ENCODE results near the gene ARMC9.
"Not testable (repeated sequence)": the region's sequence is repeated elsewhere in the genome, so short reads cannot be mapped to it uniquely, and the experiment has no call there.

The ARMC9 gene

DNA sequence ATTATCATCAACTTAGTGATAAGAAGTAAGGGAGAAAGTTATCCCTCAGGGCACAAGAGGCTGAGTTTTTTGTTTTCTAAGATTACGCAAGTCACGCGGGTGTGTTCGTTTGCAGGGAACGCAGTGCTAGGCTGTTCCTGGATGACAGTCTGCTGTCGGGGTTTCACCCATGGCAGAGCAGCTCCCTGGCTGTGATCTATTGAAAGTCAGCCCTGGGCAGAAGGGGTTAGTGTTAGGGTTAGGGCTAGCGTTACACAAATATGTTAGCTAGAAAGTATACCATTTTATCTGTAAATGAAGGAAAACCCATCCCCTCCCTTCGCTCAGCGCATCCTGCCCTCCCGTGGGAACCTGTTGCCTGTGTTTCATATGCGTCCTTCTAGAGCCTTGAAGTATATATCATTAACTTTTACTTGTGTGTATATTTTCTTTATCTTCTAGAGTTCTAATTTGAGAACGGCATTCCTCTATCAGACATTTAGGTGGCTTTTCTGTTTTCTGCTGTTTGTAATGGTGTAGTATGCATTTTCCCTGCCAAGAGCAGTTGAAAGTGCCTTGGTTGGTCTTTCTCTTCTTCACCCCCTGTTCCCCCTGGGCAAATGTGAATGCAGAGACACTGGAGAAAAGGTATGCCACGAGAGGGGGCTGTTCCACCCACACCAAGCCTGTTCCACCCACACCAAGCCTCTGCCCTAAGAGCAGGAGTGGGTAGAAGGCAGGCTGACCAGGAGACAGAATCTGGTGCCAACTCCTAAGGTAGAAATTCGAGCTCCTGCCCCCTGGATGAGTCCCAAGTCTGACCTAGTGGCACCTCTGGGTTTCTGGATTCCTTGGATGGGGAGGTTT, 47.0 kb downstream of the ARMC9 start:
- no peak for DNase-seq

DNA sequence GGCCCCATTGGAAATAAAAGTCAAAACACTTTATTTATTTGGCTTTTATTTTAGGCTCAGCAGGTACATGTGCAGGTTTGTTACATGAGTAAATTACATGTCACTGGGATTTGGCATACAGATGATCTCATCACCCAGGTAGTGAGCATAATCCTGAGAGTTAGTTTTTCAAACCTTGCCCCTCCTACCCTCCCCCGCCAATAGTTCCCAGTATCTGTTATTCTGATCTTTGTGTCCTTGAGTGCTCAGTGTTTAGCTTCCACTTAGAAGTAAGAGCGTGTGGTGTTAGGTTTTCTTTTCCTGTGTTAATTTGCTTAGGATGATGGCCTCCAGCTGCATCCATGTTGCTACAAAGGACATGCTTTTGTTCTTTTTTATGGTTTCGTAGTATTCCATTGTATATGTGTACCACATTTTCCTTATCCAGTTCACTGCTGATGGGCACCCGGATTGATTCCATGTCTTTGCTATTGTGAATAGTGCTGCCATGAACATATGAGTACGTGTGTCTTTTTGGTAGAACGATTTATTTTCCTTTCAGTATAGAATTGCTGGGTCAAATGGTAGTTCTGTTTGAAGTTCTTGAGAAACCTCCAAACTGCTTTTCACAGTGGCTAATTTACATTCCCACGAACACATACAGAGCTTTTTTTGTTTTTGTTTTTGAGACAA, 47.9 kb downstream of the ARMC9 start:
- DNase-seq: no peak

DNA sequence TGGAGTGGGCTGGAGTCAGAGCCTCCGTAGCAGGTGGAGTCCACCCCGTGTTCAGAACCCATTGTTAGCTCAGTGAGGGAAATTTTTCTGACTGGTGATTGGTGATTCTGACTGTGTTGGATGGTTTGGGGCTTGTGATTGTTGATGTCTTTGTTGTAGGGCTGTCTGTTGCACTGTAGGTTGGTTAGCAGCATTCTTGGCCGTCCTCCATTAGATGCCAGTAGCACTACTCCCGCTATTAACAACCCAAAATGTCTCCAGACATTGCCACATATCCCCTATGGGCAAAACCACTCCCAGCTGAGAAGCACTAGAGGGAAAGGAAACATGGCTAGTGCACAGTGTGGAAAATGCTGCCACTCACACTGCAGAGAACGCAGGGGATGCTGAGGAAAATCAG, 51.7 kb downstream of the ARMC9 start:
- DNase-seq: no peak

DNA sequence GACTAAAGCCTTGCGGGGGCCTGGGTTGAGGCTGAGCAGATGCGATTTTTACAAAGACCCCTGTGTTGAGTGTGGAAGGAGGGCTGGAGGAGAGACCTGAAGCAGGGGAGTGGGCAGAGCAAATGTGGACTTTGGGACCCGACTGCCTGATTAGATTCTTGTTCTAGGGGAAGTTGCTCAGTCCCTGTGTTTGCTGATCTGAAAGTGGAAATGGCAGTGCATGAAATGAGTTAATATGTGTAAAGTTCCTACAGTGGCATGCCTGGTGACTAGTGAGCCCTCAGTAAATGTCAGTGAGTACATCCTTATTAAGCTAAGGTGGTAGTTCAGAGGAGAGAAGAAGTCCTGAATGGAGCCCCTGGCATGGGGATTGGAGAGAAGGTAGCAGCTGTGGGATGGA, 52.3 kb downstream of the ARMC9 start:
- no peak for DNase-seq

DNA sequence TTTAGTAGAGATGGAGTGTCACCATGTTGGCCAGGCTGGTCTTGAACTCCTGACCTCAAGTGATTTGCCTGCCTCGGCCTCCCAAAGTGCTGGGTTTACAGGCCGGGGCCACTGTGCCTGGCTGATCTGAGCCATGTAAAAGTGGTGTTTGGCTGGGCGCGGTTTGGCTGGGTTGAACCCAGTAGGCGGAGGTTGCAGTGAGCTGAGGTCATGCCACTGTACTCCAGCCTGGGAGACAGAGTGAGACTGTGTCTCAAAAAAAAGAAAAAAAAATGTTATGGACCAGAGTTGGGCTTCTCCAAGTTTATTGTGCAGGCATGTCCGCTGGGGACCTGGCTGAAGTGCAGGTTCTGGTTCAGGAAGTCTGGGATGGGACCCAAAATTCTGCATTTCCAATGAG, 54.9 kb downstream of the ARMC9 start:
- not testable (repeated sequence) for DNase-seq

DNA sequence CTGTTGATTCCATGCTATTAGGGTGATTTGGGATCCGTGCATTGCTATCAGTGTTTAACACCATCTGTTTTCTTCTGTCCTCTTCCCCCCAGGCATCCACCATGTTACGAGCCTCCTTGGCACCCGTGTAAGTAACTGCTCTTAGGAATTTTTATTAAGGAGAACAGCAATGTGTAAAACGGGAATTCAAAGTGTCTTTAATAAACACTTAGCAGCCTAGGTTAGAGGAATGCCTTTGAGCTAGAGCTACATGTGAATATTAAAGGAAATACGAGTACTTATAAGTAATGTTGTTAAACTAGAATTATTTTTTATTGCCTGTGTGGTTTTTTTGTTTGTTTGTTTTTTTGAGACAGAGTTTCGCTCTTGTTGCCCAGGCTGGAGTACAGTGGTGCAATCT, 58.1 kb downstream of the ARMC9 start:
- DNase-seq: no peak

DNA sequence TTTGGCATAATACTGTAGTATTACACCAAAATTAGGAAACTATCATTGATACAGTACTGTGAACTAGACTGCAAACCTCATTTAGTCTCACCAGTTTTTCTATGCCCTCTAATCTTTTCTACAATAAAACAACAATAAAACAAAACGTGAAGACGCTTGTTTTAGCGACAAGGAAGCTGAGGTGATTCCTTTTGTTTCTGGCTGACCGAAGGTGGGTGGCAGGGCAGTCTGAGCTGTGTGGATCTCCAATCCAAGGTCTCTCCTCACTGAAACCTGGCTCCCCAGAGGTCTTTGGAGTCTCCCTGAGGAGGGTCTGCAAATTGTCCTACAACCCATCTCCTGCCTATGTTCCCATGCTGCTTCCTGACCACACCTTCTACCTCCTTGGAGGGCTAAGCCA, 59.3 kb downstream of the ARMC9 start:
- DNase-seq: no peak

DNA sequence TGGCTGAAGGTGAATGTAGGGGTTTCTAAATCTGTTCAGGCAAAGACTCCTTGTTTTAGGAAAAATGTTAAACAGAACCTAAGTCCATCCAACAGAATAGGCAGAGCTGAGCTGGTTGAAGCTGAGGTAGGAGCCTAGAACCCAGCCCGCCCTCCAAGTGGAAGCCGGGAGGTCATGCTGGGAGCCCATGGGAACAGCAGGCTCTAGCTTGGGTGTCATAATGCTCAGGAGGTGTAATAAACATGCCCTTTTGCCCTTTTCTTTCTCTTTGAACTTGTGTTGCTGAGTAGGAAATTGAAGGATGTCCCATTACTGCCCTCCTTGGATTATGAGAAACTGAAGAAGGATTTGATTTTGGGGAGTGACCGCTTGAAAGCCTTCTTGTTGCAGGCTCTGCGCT, 60.3 kb downstream of the ARMC9 start:
- no peak for DNase-seq

DNA sequence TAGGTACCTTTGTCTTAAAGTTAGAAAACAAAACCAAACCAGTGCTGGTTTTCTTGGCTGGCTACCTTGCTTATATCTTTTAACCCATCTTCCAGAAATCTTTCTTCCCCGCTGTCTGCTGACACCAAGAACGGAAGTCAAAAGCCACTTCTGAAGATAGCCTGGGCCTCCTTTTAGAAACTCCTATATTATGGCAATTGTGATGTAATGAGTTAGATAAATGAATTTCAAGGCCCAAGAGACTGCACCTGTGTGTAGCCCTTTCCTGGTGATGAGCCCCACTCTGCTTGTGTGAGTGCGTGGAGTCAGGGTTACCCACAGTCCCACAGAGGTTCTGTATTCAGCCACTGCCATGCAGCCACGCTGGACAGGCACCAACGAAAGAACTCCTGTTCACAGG, 60.7 kb downstream of the ARMC9 start:
- no peak for DNase-seq

DNA sequence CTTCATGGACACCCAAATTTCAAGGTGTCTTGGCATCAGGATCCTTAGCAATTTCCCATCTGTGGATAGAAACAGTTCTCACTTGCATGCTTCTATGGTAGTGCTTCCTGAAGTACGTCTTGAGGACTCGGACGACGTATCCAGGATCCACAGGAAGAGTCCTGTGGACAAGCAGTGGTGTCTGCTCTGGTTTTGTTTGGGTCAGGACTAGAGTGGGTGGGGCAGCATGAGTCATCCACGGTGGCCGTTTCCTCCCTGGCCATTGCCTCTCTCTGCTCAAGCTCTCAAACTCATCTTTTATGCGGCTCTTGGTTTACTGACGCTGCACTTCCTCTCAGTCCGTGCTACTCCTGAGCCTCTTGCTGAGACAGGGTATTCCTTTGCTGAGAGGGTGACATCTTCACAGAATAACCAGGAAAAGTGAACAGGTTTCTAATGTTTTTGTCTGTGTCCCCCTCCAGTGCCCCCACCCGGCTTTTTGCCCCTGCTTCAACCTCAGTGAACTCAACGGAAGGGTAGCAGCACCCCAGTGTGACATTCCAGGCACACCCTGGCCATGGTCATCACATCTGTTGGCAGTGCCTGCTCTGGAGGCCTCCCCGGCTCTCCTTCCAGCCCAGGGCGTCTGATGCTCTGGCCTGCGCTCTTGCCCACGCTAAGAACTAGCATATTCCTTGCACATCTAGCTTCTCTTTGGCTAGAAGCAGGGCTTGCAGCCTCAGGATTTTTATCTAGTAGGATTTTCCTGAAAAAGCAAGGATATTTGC, 62.2 kb downstream of the ARMC9 start:
- DNase-seq: no peak

DNA sequence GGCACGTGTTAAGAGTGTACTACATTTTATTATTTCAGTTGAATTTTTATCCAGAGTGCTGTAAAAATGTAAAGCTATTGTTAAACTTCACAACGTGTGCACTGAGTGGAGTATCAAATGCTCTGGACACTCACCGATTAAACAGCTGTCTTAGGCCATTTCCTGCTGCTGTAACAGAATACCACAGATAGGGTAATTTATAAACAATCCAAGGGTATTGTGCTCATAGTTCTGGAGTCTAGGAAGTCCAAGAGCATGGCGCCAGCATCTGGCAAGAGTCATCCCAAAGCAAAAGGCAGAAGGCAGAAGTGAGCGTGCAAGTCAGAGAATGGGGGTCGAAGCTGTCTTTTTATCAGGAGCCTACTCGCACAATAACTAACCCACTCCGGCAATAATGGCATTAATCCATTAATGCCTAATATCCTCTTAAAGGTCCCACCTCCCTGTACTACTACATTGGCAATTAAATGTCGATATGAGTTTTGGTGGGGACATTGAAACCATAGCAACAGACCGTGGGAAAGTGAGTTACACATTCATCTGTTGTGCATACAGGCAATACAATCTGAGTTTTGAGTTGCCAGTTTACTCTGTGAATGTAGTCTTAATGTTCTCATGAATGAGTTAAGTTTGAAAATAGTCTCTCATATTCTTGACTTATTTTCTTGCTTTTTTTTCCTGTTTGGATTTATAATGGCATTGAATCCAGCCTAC, 64.8 kb downstream of the ARMC9 start:
- no peak for DNase-seq

DNA sequence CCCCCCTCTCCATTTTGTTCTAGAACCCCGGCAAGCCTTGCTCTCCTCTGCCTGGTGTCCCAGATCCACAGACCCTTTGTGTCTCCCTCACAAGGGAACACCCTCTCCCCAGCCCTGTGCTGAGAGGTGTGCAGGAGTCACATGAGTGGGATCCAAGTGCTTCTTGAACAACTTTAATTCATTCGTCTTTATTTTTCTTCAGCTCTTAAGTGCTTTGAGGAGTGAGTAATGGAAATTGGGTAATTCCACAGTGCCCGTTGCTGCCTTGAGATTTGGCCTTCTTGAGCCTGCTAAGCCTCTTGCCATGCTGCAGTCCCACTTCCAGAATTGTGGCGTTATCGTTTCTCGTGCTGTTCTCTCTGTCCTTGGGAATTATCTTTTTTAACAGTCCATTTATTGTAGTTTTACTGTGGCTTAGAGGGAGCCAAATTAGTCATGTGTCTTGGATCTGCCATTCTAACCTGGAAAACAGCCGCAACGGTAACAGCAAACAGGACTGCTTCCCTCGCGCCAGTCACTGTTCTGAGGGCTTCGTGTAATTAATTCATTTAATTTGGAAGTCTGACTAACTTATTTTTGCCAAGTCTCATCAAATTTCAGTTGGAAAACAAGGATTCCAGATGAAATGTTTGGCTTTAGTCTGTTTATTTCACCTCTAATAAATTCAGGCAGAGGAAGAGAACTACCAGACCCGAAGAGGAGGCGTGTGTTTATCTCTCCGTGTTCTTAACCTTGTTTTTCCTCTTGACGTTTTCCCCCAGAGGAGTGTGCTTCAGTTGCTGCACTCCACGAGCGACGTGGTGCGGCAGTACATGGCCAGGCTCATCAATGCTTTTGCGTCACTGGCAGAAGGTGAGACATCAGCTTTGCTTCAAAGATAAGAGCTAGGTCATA, 72.0 kb downstream of the ARMC9 start:
- no peak for DNase-seq

DNA sequence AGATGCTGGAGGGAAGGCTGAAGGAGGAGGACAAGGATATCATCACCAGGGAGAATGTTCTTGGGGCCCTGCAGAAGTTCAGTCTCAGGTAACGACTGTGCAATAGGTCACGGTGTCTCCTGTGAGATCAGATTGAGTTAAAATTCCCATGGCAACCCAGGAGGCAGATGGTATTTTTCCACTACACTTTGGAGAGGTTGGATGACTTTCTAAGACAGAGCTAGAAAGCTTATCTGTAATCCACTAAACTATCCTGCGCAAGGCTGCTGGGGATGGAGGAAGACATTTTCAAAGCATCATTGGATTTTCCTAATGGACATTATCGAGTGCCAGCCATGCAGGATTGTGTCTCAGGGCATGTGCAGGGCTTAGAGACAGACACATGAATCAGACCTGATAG, 74.6 kb downstream of the ARMC9 start:
- no peak for DNase-seq

DNA sequence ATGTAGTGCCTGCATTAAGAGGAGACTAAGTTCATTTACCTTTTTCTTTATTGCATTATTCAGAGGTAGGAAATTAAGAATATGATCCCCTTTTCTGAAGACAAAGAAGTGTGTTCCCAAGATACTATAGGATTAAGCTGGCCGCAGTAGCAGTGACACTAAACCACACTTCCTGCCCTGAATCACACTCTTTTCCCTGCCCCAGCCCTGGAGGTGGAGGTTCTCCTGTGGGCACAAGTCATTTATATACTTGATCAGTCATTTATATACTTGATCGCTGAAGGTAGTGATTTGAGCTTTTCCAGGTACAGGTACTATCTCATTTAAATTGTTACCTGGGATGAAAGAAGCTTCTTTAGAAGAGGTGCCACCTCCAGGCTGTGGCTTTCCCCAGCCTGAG, 78.6 kb downstream of the ARMC9 start:
- DNase-seq: no peak

DNA sequence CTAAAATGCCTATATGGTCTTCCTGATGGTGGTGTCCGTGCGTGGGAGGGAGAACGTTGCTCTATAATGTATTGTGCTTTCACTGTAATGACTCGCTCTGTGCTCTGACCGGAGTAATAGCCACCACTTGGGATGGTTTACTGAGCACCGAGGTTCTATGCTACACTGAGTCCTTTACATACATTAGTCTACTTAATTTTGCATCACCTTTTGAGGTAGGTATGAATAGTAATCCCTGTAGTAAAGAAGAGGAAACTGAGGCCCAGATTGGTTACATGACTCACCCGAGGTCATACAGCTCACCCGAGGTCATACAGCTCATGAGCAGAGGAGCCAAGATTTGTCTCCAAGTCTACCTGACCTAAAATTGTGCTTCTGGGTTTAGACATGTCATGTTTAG, 79.5 kb downstream of the ARMC9 start:
- DNase-seq: no peak

DNA sequence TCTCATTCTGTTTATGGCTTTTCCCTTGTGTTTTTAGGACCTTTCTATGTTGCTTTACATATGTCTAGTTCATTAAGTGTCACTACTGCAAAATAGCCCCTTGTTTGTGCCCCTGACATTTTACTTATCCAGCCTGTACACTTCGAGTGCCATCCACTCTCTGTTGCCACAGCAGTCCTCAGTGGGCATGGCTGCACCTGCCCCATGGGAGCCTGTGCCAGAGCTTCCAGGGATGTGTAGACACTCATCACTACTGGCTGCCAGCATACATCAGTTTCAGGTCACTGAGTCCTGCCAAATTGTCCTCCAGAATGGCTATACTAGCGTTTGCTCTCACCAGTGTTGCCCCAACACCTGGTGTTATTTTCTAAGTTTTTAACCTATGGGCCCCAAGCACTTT, 80.4 kb downstream of the ARMC9 start:
- no peak for DNase-seq

DNA sequence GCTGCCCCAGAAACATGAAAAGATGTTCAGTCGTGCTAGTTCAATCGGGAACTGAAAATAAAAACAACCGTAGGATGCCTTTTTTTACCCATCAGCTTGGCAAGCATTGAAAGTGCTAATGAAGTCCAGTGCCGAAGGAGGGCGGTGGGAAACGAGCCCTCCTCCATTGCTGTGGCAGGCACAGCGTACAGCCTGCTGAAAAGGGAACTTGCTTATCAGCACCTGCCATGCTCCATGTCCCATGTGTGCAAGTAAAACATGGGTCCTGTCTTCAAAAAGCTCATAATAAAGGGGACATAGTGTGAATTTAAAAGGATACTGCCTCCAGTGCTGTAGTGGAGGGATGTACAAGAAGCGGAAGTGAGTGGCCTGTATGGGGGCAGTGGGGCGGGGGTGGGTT, 82.4 kb downstream of the ARMC9 start:
- DNase-seq: no peak

DNA sequence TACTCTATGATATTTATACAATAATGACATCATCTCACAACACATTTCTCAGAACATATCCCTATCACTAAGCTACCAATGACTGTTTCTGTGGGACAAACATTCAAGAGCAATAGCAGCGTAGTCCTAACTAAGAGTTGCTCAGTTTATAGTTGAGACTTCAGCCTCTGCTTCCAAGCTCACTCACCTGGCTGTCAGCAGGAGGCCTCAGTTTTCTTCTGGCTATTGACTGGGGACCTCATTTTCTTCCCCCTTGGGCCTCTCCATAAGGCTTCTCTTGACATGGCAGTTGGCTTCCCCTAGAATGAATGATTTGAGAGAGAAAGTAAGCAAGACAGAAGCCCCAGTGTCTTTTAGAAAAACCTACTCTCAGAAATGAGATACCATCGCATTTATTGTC, 85.9 kb downstream of the ARMC9 start:
- DNase-seq: no peak

DNA sequence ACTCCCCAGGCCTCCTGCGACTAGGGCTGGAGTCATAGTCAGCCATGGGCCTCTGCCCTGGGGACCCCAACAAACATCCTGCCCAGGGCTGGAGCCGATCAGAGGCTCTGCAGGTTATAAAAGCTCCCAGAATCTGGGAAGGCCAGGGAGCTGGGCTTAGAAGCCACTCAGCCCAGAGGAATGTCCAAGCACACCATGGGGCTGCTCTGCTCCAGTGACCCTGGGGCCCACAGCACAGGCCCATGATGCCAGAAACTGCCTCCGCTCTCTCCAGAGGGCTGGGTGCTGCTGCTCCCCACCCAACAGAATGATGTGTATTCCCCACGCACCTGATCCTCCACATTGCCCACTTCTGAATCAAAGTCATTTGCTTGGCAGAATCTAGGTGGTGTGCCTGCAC, 88.5 kb downstream of the ARMC9 start:
- no peak for DNase-seq

DNA sequence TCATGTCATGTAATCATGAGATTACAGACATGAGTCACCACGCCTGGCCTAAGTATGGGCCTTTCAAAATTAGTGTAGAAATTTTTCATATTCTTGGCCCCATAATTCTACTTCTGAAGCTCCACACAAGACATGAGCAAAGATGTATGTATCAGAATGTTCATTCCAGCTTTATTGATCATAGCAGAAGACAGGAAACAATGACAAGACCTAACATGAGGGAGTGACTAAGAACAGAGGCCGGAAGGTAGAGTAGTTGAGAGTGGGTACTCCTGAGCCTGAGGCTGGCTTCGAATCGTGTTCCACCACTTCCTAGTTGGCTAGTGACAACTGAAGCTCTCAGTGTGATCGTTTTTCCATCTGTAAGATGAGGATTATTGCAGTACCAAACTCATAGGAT, 89.3 kb downstream of the ARMC9 start:
- no peak for DNase-seq

DNA sequence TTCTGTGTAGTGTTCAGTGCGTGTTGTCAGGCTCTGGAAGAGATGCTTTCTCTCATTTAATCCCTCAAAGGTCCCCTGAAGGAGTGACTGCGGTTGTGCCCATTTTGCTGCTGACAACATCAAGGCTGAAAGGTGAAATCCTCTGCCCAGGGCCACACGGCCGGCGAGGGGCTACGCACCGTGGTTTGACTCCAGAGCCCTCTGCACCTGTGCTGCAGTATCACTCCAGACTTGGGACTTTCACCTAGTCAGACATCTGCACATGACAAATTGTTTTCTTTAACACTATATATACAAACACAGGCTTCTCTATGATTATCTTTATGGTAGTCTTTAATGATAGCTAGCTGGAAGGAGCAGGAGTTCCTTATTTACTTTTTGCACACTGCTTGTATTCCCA, 90.2 kb downstream of the ARMC9 start:
- DNase-seq: no peak

DNA sequence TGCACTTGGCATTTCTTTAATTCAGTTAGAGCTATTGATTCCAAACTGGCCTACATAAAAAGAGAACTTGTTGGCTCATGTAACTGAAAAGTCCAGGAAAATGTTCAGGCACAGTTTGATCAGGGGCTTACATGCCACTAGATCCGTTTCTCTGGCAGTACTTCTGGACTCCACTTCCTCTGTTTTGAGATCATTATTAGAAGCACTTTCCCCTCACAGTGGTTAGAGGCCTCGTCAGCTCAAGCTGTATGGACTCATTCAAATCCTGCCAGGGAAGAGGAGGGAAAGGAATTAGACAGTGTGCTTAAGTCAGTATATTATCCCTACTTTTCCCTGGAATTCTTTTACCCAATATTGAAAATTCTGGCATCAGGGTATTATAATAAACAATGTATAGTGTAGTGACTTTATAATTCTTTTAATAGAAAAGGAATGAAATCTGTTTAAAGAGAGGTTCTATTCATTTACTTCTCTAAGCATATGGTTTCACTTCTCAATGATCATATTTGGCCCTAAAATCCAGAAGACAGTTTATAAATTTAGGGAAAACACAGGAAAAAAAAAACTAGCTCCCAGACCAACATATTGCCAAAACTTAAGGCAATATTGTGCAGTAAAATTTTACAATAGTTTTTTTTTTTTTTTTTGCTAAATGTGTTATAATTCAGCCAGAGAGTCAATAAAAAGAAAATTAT, 92.0 kb downstream of the ARMC9 start:
- no peak for DNase-seq
